Activated naive CD4-positive, alpha-beta T cell treated with anti-CD3 and anti-CD28 coated beads for 36 hours (primary cell): ENCODE results near the gene TRRAP. TPM values are rescaled to one million over a fixed set of nuclear protein-coding genes. Genes with fewer than 3 reads are reported as not detected.

Source experiments
- CTCF ChIA-PET: fragments of 350-600 bp; sonication (Branson Sonifier 250); formaldehyde crosslinking; loops from one replicate; lab custom pipeline; 2021; ENCODE audit warnings: antibody characterized with exemption; lab: Charles Lee
- DNase-seq: peaks from one replicate; pipeline ENCODE4 v3.0.0-alpha.2; 2020
- H3K27ac Mint-ChIP-seq: one replicate; pipeline ENCODE4 v1.8.0; 2021; ENCODE audit warnings: mild to moderate bottlenecking, mixed read lengths
- H3K27me3 Mint-ChIP-seq: one replicate; pipeline ENCODE4 v1.8.0; 2021; ENCODE audit warnings: low read depth, mixed read lengths
- H3K36me3 Mint-ChIP-seq: one replicate; pipeline ENCODE4 v1.8.0; 2021; ENCODE audit warnings: low read depth, mixed read lengths
- H3K4me1 Mint-ChIP-seq: one replicate; pipeline ENCODE4 v1.8.0; 2021; ENCODE audit warnings: low read depth, mixed read lengths
- H3K4me3 Mint-ChIP-seq: one replicate; pipeline ENCODE4 v1.8.0; 2021; ENCODE audit warnings: mild to moderate bottlenecking, moderate library complexity, mixed read lengths
- H3K9me3 Mint-ChIP-seq: one replicate; pipeline ENCODE4 v1.8.0; 2021; ENCODE audit warnings: mixed read lengths
- intact Hi-C: fragments of 100-400 bp; cut with micrococcal nuclease; formaldehyde crosslinking; loops from one replicate; pipeline ENCODE4 v1.15.1; 2023
- total RNA-seq, 2 experiments: library from RNA; stranded (reverse); gene quantifications; one replicate each; pipeline ENCODE4 v1.2.3, GENCODE V29; 2021

The TRRAP gene
- total RNA-seq, 2 experiments from 2014 or later = 33.5 to 37.4 TPM

- Mint-ChIP-seq H3K27me3 (no peaks in the 10 kb centered on the region), H3K36me3 (peaks cover 38% of the 10 kb centered on the region), H3K4me1 (peaks cover 7% of the 10 kb centered on the region), H3K9me3 (no peaks in the 10 kb centered on the region), H3K4me3 (no peak overlapping the region), H3K27ac (no peak overlapping the region)
- intact Hi-C loops = no loop called here
- no peak for DNase-seq
- CTCF ChIA-PET = no interaction called here
Measured at GRCh38 chr7:99019523-99020412, 141.4 kb downstream of the TRRAP start.

- CTCF ChIA-PET = no interaction called here
- peaks cover 32% of the 10 kb centered on the region for H3K36me3 Mint-ChIP-seq
- no peak overlapping the region for H3K4me3 Mint-ChIP-seq
- DNase-seq = no peak
- H3K27me3 Mint-ChIP-seq = no peaks in the 10 kb centered on the region
- no peak overlapping the region for H3K27ac Mint-ChIP-seq
- intact Hi-C loops = no loop called here
- no peaks in the 10 kb centered on the region for H3K9me3 Mint-ChIP-seq
- H3K4me1 Mint-ChIP-seq = peaks cover 7% of the 10 kb centered on the region
Measured at GRCh38 chr7:99020413-99020715, 142.0 kb downstream of the TRRAP start.

DNA sequence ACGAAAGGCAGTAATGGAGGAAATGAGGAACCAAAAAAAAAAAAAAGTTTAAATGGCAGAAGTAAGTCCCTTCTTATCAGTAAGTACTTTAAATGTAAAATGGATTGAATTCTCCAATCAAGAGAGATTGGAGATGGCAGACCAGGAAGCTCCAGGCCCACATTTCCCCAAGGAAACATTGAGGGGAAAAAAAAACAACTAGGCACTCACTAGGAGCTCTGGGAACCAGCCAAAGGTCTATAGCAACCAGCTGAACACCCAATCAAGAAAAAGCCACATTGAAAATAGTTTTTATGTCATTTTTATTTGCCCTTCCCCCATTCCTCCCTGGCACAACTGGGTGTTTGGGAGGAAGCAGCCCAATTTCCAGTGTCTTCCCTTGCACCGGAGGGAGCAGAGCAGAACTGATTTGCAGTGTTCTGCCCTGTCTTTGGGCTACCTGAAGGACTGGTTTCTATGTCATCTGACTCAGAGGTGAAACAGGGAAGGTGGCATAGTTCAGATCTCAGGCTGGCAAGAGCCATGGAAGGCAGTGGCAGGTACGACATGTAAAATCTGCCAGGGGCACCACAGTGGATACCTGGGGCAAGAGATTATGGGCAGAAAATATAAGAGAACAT lies 143.7 kb downstream of the TRRAP start:
- Mint-ChIP-seq H3K9me3 (no peaks in the 10 kb centered on the region), H3K36me3 (peaks cover 19% of the 10 kb centered on the region), H3K27me3 (no peaks in the 10 kb centered on the region), H3K4me1 (peaks cover 2% of the 10 kb centered on the region), H3K4me3 (no peak overlapping the region), H3K27ac (no peak overlapping the region)
- intact Hi-C loops = no loop called here
- CTCF ChIA-PET = interaction anchor here (0.7 kb wide), 1 partner anchor 9 kb away, joined by 3 read pairs; no protein-coding TSS in a partner anchor
- DNase-seq = no peak

DNA sequence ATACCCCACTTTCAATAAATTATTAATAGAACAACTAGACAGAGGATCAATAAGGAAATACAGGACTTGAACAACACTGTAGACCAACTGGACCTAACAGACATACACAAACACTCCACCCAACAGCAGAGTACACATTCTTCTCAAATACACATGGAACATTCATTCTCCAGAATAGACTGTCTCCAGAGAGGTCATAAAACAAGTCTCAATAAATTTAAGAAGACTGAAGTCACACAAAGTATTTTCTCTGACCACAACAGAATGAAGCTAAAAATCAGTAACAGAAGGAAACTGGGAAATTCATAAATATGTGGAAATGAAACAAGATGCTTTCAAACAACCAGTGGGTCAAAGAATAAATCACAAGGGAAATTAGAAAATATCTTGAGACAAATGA lies 145.7 kb downstream of the TRRAP start:
- H3K4me3 Mint-ChIP-seq = no peak overlapping the region
- H3K36me3 Mint-ChIP-seq = peaks cover 19% of the 10 kb centered on the region
- H3K4me1 Mint-ChIP-seq = no peaks in the 10 kb centered on the region
- no peak overlapping the region for H3K27ac Mint-ChIP-seq
- H3K27me3 Mint-ChIP-seq = no peaks in the 10 kb centered on the region
- no peaks in the 10 kb centered on the region for H3K9me3 Mint-ChIP-seq
- no peak for DNase-seq
- CTCF ChIA-PET = no interaction called here
- intact Hi-C loops = no loop called here

- Mint-ChIP-seq H3K36me3 (peaks cover 11% of the 10 kb centered on the region), H3K27me3 (no peaks in the 10 kb centered on the region), H3K4me3 (no peak overlapping the region), H3K9me3 (no peaks in the 10 kb centered on the region), H3K27ac (peak overlapping the region; percentile 47), H3K4me1 (peaks cover 3% of the 10 kb centered on the region)
- no peak for DNase-seq
- CTCF ChIA-PET = no interaction called here
- intact Hi-C loops = no loop called here
Measured at GRCh38 chr7:99027241-99027640, 148.9 kb downstream of the TRRAP start.

- DNase-seq = no peak
Measured at GRCh38 chr7:99027841-99028240, 149.5 kb downstream of the TRRAP start.

GRCh38 chr7:99028261-99028973 lies 150.1 kb downstream of the TRRAP start:
- CTCF ChIA-PET = interaction anchor here (0.5 kb wide), 1 partner anchor 131 kb away, joined by 3 read pairs; no protein-coding TSS in a partner anchor
- Mint-ChIP-seq H3K36me3 (peaks cover 11% of the 10 kb centered on the region), H3K4me1 (peaks cover 3% of the 10 kb centered on the region), H3K9me3 (no peaks in the 10 kb centered on the region), H3K27me3 (no peaks in the 10 kb centered on the region), H3K27ac (no peak overlapping the region), H3K4me3 (no peak overlapping the region)
- intact Hi-C loops = no loop called here
- no peak for DNase-seq

More at GRCh38 chr7:99027841-99028240, 149.5 kb downstream of the TRRAP start:
- CTCF ChIA-PET = no interaction called here
- H3K4me3 Mint-ChIP-seq = no peak overlapping the region
- H3K4me1 Mint-ChIP-seq = peaks cover 3% of the 10 kb centered on the region
- peaks cover 11% of the 10 kb centered on the region for H3K36me3 Mint-ChIP-seq
- H3K27me3 Mint-ChIP-seq = no peaks in the 10 kb centered on the region
- intact Hi-C loops = no loop called here
- no peaks in the 10 kb centered on the region for H3K9me3 Mint-ChIP-seq
- no peak overlapping the region for H3K27ac Mint-ChIP-seq

DNA sequence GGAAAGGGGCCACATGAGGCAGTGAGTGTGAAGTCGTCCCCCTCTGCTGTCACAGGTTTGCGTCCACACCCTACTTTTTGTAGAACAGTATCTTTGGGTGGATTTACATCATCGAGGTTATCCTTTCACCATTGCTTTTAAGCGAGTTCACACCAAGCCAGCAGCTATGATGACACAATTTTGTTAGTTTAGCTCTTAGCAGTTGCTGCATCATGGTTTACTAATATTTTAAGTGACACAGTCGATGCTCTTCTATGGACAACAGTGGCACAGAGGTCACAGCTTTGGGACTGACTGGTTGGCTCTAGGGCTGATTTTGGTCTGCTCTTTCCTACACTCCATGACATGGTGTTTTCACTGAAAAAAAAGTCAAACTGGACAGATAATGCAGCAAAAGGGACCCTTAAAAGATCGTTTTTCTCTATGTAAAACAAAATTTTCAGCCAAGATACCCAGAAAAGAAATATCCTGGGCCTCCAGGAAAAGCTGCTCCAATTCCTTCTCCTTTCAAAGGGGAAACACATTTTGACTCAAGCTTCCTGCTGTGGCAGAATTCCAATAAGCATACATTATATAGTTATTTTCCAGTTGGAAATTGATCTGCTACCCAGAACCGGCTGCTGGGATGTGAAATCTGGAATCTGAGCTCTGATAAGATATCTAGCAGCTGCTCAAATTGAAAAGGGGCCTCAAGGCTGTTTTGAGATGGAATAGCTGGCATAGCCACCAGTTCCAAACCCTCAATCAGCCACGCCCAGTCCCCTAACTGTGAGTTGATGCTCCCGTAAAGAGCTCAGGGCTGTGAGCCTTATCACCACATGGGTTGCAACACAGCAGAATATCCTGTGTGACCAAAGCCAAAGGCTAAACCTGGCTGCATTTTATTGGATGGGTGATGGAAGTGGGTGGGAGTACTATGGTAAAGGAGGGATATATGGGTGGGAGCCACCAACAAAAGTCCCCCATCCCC lies 151.4 kb downstream of the TRRAP start:
- Mint-ChIP-seq H3K27ac (peak overlapping the region; percentile 15), H3K27me3 (no peaks in the 10 kb centered on the region), H3K36me3 (peaks cover 11% of the 10 kb centered on the region), H3K9me3 (no peaks in the 10 kb centered on the region), H3K4me3 (no peak overlapping the region), H3K4me1 (peaks cover 3% of the 10 kb centered on the region)
- intact Hi-C loops = no loop called here
- no peak for DNase-seq
- CTCF ChIA-PET = interaction anchor here (0.5 to 1.1 kb wide), 3 partner anchors 9 to 907 kb away, joined by 3 to 5 read pairs (median 4); no protein-coding TSS in a partner anchor

GRCh38 chr7:99030457-99030856 lies 152.1 kb downstream of the TRRAP start:
- no peaks in the 10 kb centered on the region for H3K27me3 Mint-ChIP-seq
- intact Hi-C loops = no loop called here
- peaks cover 13% of the 10 kb centered on the region for H3K36me3 Mint-ChIP-seq
- DNase-seq = no peak
- H3K4me1 Mint-ChIP-seq = peaks cover 3% of the 10 kb centered on the region
- no peak overlapping the region for H3K27ac Mint-ChIP-seq
- H3K9me3 Mint-ChIP-seq = no peaks in the 10 kb centered on the region
- H3K4me3 Mint-ChIP-seq = no peak overlapping the region
- CTCF ChIA-PET = interaction anchor here (0.6 to 1.1 kb wide), 2 partner anchors 8 to 906 kb away, joined by 4 to 5 read pairs; no protein-coding TSS in a partner anchor

- peaks cover 13% of the 10 kb centered on the region for H3K36me3 Mint-ChIP-seq
- peaks cover 3% of the 10 kb centered on the region for H3K4me1 Mint-ChIP-seq
- intact Hi-C loops = no loop called here
- H3K4me3 Mint-ChIP-seq = no peak overlapping the region
- peak overlapping the region; percentile 54 for H3K27ac Mint-ChIP-seq
- CTCF ChIA-PET = interaction anchor here (1.1 to 1.3 kb wide), 2 partner anchors 8 to 9 kb away, joined by 3 to 5 read pairs; no protein-coding TSS in a partner anchor
- DNase-seq = no peak
- H3K27me3 Mint-ChIP-seq = no peaks in the 10 kb centered on the region
- H3K9me3 Mint-ChIP-seq = no peaks in the 10 kb centered on the region
Measured at GRCh38 chr7:99030951-99031350, 152.6 kb downstream of the TRRAP start.

GRCh38 chr7:99031496-99031895 lies 153.2 kb downstream of the TRRAP start:
- Mint-ChIP-seq H3K27ac (peak overlapping the region; percentile 54), H3K36me3 (peaks cover 14% of the 10 kb centered on the region), H3K9me3 (no peaks in the 10 kb centered on the region), H3K4me3 (no peak overlapping the region), H3K27me3 (no peaks in the 10 kb centered on the region), H3K4me1 (peaks cover 3% of the 10 kb centered on the region)
- intact Hi-C loops = no loop called here
- no peak for DNase-seq
- CTCF ChIA-PET = interaction anchor here (0.5 to 1.3 kb wide), 2 partner anchors 9 to 321 kb away, joined by 3 read pairs; no protein-coding TSS in a partner anchor
